Esophagus squamous epithelium (tissue), 4 donors: ENCODE data around the gene BEX5.
"Not testable (repeated sequence)": the region's sequence is repeated elsewhere in the genome, so short reads cannot be mapped to it uniquely, and the experiment has no call there.

Experiments
- POLR2A ChIP-seq, 4 donors: fragments of 450-650 bp; IDR thresholded peaks; one replicate each; pipeline ENCODE4 v1.6.1; 2017; ENCODE audit warnings: antibody characterized with exemption in 4 of 4, mild to moderate bottlenecking in 4 of 4, moderate library complexity in 3 of 4
- TF ChIP-seq, protein P1 (sequence below), 6 experiments: fragments of 450-650 bp in 4 of 6; fragments of 200-600 bp in 2 of 6; sonication (generic) in 2 of 6; IDR thresholded peaks; one replicate each; pipeline ENCODE4 v1.5.1; 2016 to 2019; ENCODE audit warnings: antibody characterized with exemption in 6 of 6, mild to moderate bottlenecking in 4 of 6, moderate library complexity in 4 of 6

- TF ChIP-seq, protein P1, sequence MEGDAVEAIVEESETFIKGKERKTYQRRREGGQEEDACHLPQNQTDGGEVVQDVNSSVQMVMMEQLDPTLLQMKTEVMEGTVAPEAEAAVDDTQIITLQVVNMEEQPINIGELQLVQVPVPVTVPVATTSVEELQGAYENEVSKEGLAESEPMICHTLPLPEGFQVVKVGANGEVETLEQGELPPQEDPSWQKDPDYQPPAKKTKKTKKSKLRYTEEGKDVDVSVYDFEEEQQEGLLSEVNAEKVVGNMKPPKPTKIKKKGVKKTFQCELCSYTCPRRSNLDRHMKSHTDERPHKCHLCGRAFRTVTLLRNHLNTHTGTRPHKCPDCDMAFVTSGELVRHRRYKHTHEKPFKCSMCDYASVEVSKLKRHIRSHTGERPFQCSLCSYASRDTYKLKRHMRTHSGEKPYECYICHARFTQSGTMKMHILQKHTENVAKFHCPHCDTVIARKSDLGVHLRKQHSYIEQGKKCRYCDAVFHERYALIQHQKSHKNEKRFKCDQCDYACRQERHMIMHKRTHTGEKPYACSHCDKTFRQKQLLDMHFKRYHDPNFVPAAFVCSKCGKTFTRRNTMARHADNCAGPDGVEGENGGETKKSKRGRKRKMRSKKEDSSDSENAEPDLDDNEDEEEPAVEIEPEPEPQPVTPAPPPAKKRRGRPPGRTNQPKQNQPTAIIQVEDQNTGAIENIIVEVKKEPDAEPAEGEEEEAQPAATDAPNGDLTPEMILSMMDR (IDR thresholded peaks at IDR 0.05): not testable (repeated sequence)
- not testable (repeated sequence) for TF ChIP-seq POLR2A (IDR thresholded peaks at IDR 0.05)
Observed at GRCh38 chrX:102125014-102125413, 30.8 kb downstream of the BEX5 start.
